Measurements from ENCODE around the gene MYO5B. TPM values are rescaled to one million over a fixed set of nuclear protein-coding genes. Genes with fewer than 3 reads are reported as not detected.

The MYO5B gene
- total RNA-seq, 1 donor from 2014 or later = 14.7 TPM

DNA sequence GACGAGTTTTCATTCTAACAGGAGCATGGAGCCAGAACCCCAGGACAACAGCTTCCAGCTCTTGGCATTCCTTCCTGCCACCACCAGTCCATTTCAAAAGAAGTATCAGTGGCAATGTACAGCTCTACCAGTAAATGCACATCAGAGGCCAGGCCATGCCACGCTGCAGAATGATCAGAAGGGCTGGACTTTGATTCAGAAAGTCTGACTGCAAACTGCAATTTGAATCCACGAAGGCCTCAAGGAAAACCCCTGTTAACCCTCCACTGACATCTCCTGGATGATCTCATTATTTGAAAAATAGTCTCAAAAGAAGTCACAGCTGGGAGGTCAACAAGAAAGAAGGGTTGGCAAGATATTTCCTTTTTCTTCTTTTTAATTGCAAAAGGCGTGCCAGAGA, 119.2 kb downstream of the MYO5B start:
- no peak for DNase-seq (ENCODE audit: low read depth)

DNA sequence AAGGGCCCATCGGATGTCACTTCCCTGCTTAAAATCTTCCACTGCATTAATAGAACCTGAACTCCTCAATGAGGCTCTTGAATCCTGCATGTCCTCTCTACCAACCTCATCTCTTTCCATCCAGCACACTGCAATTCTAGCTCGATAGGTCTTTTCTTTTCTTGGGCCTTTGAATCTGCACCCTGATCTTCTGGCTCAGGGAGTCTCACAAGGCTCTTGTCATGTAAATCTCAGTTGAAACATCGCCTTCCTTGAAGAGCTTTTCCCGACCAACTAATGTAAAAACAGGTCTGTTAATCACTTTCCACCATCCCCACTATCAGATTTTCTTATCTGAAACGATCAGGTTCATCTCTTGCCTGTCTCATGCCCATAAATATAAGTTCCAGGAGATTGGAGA, 120.5 kb downstream of the MYO5B start:
- DNase-seq (ENCODE audit: low read depth) = no peak

DNA sequence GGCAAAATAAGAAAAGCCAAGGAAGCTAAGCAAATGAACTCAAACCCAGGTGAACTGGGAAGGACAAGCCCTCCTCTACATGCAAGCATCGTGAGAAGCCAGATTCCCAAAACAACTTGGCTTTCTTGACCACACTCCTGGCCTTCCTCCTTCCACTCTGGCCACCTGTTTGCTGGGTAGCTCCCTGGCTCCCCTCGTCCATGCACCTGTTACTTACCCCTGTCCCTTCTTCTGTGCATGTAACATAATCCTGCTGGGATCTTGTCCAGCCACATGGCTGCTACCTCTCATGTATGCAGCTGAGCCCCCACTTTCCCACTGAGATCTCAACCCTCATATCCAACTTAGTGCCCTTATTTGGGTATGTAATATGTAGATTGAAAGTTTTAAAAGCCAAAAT, 121.6 kb downstream of the MYO5B start:
- DNase-seq (ENCODE audit: low read depth) = peak; percentile 67

DNA sequence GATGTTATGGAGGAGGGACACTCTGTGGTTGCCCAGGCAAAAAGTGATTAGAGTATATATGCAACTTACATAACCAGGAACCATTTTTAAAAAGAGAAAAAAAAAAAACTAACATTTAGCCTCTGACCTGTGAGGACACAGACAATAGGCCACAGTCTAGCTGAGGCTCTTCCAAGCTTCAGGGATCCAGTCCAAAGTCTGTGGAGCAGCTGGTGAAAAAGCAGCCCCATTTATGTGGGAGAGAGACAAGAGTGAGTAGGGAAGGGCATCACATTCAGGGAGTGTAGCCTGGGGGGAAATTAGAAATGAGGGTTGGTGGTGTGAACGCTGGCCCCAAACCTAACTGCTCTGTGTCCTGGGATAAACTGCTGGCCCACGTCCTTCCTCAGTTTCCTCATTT, 122.8 kb downstream of the MYO5B start:
- DNase-seq (ENCODE audit: low read depth) = peak; percentile 6

DNA sequence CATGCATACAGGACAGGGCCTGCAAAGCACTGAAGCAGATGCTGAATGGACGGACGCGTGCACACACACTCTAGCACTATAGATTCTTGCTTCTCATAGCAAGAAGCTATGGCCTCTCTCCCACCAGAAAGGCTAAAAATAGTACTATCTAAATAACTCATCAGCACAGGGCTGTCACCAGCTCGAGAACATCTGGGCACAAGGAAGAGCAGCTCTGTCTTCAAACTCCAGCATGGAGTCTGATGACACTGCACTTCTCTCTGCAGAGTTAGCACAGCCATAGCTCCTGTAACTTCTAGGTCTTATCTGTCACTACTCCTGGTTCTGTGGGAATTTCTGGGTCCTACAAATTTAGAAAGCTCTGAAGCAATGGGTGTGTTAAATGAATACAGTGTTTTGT, 123.5 kb downstream of the MYO5B start:
- DNase-seq (ENCODE audit: low read depth) = no peak

DNA sequence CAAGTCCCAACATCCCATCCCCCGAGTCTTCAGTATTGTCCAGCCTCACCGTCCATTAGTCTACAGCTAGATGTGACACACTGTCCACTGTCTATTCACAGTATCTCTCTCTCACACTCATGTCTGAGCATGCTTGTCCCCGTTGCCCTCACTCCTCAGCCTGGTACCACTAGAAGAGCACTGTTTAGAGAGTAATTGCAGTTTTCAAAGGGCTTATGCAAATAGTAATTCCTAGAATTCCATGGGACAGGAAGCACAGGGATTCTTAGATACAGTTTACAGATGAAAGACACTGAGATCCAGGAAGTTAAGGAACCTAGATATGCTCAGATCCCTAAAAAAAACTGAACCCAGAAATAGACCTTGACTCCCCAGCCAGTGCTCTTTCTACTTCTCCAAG, 125.5 kb downstream of the MYO5B start:
- DNase-seq (ENCODE audit: low read depth) = no peak

DNA sequence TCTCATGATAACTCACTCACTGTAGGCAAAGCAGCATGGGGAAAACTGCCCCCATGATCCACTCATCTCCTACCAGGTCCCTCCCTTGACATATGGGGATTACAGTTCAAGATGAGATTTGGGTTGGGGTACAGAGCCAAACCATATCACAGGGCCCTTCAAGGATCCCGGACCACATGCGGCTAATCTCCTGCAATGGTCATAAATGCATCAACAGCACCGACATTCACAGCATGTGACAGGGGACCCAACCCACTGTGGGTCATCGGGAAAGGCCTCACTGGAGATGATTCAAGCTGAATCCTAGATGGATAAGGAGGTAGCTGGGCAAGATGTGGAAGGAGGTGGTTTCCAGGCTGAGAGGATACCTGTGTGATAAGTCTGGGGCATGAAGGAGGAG, 129.4 kb downstream of the MYO5B start:
- DNase-seq (ENCODE audit: low read depth) = no peak

DNA sequence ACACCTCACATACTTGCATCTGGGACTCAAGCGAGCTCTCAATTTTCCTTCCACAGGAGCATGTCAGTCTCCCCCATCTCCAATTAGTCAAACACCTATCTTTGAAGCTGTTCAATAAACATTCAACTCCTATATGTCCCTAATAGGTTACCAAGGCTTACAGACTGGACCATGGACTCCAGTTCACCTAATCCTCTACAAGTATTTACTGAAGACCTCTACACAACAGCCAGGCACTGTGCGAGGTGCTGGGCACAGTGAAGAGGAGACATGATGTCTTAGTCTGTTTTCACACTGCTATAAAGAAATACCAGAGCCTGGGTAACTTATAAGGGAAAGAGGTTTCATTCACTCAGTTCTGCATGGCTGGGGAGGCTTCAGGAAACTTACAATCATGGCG, 129.9 kb downstream of the MYO5B start:
- DNase-seq (ENCODE audit: low read depth) = no peak

DNA sequence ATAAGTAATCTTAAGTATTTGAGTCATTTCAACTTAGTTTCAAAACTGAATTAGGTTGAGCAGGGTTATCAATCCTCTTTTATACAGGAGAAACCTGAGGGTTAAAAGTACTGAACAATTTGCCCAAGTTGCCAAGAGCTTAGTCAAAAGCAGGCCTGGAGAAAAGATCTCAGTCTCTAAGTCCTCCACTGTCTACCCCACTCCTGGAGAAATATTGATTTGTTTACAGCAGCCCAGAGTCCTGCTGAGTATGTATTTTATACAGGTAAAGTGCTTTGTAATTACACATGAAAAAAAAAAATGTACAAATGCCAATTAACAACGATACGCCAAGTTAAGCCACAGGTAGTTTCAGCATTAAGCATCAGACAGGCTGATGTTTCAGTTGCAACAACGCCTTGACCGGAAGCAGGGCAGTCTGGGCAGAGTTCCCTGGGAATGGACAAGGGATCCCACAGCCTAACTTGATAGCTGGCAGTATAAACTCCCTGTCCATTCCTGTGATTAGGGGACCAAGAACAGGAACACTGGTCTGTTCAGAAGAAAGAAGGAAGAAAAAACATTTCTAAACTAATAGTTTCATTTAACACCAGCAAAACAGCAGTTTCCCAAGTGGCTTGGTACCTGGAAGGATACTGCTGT, 132.9 kb downstream of the MYO5B start:
- DNase-seq (ENCODE audit: low read depth) = peak; percentile 11

DNA sequence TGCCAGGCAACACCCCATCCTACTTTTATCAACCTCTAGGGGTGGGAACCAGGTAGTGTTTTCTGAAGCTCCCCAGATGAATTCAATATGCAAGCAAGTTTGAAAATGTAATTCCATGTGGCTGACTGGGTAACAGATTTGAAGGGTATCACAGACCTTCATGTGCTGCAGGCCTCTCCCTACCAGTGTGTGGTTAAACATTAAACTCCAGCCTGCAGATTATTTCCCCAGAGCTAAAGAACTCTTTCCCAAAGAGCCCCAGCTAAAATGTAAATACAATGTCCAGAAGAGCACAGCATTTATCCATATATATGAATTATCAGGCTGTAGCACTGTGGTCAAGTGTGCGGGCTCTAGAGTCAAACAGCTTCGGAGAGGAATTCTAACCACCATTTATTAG, 134.1 kb downstream of the MYO5B start:
- no peak for DNase-seq (ENCODE audit: low read depth)

DNA sequence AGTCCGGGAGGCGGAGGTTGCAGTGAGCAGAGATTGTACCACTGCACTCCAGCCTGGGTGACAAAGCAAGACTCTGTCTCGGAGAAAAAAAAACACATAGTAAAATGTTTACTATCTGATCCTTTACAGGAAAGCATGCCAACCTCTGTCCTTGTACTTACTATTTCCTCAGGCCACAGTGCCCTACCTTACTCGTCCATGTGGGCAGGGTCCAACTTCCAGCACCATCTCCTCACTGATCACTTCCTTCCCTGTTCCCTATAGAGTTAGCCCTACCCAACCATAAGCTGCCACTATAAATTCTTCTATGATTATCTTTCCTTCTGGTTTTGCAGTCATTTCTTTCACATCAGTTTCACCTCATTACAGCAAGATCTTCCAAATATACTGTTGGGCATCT, 136.2 kb downstream of the MYO5B start:
- DNase-seq (ENCODE audit: low read depth) = no peak

DNA sequence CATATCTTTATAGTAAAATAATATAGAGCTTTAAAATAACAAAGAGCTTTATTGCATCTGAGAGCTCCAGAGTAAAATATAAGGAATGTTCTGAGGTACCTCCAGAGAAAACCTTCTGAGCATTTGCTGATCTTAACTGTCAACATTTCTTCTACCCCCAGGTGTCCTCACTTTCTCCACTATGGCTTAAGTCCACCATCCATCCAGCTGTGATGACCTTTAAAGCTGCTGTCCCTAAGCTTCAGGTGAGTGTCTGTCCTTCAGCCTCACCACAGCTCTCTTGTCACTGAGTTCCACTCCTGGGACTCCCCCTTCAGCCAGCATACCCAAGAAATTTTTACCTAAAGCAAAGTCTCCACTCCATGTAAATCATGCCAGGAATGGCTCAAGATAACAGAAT, 137.9 kb downstream of the MYO5B start:
- no peak for DNase-seq (ENCODE audit: low read depth)

DNA sequence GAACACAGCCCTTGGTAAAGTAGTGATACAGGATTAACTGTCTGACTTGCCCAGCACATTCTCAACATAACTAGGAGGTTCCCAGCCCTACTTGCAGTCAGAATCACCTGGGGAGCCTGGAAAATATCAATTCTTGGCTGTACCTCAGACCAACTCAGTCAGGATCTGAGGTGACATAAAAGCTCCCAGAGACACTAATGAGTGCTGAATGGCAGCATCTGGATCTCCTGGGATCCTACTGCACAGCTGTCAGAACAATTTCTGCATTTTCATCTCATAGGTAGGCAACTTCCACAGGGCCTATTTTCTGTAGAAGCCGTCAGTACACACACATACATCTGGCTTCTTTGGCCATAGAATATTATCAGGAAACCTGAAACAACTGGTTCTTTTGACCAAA, 138.8 kb downstream of the MYO5B start:
- no peak for DNase-seq (ENCODE audit: low read depth)

DNA sequence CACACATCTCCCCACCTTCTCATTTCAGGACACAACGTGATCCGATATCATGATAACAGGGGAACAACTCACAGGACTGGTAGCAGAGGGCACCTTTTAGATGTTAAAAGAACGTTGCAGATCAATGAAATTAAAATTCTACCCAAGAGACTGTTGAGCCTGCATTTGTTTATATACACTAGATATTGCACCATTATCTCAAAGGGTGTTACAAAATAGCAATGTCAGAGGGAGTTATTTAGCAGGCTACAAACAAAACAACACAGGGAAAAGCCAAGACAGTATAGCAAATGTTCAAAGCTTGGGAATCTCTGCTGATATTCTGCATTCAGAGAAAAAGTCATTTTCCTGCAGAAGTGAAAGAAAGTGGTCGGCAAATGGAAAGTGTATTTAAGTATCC, 139.5 kb downstream of the MYO5B start:
- DNase-seq (ENCODE audit: low read depth) = no peak

DNA sequence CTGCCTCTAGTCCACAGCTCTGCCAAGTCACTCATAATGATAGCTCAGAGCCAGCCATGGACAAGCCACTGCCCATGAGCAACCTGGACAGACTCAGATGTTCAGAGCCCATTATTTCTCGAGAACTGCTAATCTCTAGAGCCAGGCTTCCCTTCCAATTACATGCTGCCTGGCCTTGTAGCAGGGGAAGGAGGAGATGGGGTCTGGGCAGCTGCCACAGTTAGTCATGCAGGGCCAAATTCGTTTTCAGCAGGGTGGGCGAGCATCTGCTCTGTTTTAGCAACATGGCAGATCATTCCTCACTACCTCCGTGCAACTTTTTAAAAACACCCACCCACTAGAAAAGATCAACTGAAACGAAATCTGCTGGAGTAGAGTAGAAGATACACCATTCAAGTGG, 141.8 kb downstream of the MYO5B start:
- no peak for DNase-seq (ENCODE audit: low read depth)

DNA sequence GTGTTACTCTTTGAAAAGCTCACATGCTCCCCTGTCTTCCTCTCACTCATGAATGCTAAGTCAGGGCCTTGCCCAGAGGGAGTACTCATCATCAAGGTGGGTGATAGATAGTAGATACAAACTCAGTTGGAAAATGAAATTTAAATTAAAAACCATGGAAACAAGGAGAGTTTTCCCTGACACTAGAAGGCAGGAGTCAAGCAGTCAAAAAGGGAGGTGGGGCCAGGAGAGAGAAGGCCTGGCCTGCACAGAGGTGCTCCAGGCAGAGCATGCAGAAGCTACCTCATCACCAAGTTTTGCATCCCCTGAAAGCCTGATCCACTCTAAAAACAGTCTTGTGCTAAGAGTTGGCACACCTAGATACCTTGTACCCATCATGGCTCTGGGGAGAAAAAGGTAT, 143.7 kb downstream of the MYO5B start:
- peak; percentile 4 for DNase-seq (ENCODE audit: low read depth)

DNA sequence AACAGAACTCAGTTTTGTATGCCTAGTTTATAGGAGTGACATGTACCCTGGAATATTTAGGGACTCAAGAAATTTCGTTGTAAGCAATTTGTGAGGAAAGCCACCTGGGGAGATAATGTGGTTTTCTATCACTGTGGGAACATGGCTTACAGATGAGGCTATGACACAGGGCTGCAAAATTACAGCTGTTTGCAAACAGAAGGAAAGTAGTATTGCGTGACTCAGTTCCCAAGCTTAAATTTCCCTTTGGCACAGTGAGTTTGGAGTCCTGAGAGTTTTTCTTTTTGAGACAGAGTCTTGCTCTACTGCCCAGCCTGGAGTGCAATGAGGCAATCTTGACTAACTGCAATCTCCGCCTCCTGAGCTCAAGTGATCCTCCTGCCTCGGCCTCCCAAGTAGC, 149.8 kb downstream of the MYO5B start:
- DNase-seq (ENCODE audit: low read depth) = no peak

DNA sequence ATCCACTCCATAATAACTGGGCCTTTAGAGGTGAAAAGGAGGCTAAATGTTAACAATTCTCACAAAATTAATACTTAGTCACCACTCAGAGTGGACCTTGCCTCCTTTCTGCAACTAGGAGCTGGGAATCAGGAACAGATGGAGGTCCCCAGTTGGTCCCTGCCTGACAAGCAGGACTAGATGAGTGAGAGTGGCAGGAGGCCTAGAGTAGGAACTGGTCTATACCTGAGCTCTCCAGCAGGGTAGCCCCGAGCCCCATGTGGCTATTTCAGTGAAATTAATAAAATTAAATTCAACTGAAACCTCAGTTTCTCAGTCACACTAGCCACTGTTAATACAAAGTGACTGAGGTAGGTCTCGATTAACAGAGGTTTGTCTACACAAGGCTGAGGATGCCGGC, 150.5 kb downstream of the MYO5B start:
- DNase-seq (ENCODE audit: low read depth) = no peak

DNA sequence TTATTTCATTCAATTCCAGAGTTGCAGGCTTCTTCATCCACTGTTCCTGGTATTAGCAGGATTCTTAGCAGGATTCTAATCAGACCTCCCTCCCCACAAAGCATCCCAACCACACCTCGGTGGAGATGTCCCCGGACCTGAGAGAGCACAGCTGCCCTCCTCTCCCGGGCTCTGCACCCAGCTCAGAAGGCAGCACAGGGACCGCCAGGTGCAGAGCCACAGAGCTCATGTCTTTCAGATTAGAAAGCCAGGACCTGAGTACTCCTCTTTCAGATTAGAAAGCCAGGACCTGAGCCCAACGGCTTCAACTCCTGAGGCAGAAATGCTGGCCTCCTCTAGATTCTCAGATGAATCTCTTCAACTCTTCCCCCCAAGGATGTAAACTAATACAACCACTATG, 152.3 kb downstream of the MYO5B start:
- DNase-seq (ENCODE audit: low read depth) = no peak

DNA sequence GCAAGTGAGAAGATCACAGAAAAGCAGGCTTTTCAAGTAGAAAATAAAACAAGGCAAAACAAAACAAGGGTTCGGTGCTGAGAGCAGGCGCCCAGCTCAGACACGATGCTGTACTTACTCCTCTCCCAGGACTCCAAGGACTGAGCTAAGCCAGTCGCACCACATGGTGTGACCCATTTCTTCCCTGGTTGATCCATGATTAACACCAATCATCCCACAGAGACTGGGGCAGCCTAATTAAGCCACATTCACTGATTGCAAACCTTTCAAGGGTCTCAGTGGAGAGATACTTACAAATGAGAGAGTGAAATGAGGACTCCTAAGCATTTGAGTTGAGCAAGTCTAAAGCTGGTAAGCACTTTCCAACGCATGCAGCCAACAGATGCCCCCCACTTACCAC, 155.2 kb downstream of the MYO5B start:
- DNase-seq (ENCODE audit: low read depth) = no peak

DNA sequence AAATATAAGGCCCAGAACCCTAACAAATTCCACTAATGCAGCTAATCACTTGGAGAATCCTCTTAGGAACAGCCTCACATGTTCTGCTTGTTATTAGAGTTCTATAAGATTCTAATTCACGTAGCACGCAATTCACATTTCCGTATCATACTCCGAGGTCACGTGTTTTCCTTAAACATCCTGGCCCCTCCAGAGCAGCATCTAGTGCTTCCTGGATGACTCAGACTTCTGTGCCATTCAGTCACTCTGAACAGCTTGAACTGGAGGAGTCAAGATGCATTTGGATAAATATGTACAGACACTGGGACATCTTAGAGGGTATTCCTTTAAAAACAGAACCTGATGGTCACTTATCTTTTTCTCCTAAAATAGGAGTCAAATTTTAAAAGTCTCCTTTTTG, 156.5 kb downstream of the MYO5B start:
- no peak for DNase-seq (ENCODE audit: low read depth)

DNA sequence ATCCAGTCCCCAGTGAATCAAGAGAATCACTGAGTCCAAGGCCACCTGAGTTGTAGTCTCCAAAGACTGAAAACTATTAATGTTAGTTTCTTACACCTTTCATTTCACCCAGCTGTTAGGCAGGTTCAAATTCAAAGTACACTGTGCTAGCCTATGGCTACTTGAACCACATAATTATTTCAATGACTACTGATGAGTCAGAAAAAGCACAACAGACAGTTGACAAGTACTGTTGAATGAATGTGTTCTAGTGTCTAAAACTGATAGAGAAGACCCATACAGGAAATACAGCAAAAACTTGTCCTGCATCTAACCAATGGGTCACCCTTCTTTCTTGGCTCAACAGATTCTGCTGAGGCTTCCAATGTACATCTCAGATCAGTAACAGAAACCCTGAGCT, 160.9 kb downstream of the MYO5B start:
- DNase-seq (ENCODE audit: low read depth) = no peak

DNA sequence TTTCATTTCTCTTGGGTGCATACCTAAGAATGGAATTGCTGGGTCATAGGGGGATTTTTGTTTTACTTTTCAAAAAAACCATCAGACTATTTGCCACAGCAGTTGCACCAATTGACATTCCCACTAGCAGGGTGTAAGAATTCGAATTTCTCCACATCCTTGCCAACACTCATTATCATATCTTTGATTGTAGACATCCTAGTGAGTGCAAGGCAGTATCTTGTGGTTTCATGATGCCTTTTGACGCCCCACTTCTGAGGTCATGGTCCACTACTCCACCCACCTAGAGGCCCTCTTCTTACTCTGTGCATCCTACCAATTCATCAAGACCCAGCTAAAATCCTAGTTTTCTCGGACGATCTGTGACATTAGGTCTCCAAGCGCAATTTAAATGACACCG, 161.9 kb downstream of the MYO5B start:
- no peak for DNase-seq (ENCODE audit: low read depth)

DNA sequence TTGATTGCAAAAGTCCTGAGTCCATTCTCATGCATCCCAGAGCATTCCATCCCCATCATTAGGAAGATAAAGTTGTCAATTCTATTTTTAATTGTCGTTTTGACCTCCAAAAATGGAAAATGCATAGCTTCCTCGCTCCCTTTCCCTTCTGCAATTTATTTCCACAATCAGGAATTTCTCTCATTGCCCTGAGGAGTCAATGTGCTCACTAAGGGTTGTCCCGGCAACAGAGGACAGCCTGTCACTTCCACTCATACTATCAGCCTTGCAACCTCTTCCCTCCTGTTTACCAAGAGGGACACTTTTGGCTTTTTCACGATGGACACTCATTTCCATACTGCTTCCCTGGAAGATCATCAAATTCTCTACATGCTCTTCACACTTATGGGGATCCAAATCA, 164.8 kb downstream of the MYO5B start:
- DNase-seq (ENCODE audit: low read depth) = no peak
